Jurkat, Clone E6-1 (cell line): Measurements from ENCODE around the gene SMG6.

Experiments
- DNase-seq: peaks from one replicate; pipeline ENCODE4 v3.0.0-alpha.2; 2011; ENCODE audit warnings: low read depth, low spot score
- H3K4me3 ChIP-seq: 2 replicates; pipeline ENCODE4 v1.5.1; 2011; ENCODE audit warnings: mild to moderate bottlenecking, low read length, control low read depth, moderate library complexity

SMG6 gene

GRCh38 chr17:2034157-2034556 is 269.4 kb downstream of the SMG6 start:
- DNase-seq: no peak
- no peak overlapping the region for H3K4me3 ChIP-seq

- DNase-seq: no peak
- H3K4me3 ChIP-seq: no peak overlapping the region
These were observed 270.4 kb downstream of the SMG6 start for GRCh38 chr17:2033153-2033552.

GRCh38 chr17:2030779-2031163 is 272.8 kb downstream of the SMG6 start:
- DNase-seq: no peak

DNA sequence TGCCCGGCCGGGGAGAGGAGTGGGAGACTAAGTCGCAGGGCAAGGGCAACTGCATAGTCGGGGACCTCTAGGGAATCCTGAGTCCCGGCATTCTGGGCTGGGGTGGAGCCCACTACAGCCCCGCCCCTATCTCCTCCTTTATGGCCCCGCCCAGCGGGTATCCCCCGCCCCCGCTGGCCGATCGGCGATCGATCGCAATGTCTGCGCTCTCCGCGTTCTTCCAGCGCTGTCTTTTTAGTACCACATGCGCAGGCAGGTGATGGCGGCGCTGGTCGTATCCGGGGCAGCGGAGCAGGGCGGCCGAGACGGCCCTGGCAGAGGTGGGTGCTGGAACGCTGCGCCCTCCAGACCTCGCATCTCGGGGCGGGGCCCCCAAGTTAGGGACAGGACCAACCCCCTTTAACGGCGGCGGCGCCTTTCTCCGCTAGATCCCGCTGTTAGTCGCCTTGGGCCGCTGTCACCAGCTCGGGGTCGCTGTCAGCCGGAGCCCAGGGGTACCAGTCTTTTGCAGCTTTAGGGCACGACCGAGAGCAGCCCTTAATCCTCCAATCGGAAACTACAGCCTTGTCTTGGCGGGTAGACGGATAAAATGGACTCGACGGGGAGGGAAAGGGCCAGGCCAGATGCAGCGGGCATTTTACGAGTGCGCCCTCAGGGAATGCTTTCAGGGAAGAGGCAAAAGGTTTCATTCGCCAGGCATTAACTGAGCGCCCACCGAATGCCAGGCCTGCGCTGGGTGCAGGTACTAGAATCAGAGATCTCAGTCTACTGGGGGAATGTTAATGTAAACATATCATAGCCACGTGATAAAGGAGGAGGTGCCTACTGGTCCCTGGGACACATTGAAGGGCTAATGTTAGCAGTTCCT is 273.4 kb downstream of the SMG6 start, which contains the start of gene DPH1:
DPH1 (plus strand) TSS at position 243 of the 868 bp plus-strand sequence; CDS start at position 260, 17 bp downstream.
- peak within 1 kb of the TSS; percentile 99 for H3K4me3 ChIP-seq
- DNase-seq: peak; percentile 88

More at GRCh38 chr17:2030779-2031163, 272.8 kb downstream of the SMG6 start:
- peak overlapping the region; percentile 99 for H3K4me3 ChIP-seq

DNA sequence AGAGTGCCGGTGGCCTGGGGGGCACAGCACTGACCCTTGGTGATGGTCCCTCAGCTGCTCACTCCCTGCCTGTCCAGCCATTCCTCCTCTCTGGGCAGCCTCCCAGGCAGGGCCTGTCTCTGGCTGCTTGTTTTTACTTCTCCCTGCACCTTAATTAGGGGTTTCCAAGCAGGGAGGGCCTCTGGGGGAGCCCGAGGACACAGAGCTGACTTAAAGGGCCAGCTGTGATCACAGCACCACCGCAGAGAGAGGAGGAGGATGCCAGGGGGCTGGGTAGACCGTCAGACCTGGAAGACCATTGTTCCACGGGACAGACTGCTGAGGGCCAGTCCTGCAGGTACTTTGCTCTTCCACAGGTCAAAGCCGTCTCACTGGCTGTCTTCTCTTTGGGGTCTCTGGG is 274.8 kb downstream of the SMG6 start:
- H3K4me3 ChIP-seq: no peak overlapping the region

DNA sequence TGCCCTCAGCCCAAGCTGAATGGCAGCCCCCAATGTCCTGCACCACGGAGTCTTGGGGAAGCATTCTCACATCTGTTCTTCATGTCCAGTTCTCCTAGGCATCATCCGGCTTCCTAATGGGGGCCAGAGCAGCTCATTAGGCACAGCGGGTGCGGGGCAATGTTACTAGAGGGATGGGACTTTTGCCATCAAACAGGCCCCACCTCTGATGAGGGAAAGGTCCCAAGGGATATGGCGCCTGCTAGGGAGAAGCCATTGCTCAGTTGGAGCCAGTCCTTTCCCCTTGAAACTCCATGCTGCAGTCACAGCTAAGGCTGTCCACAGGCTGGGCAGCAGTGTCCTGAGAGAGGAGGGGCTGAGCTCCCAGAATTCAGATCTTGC is 275.4 kb downstream of the SMG6 start:
- no peak for DNase-seq
- no peak overlapping the region for H3K4me3 ChIP-seq

More for the DNA sequence above, 274.8 kb downstream of the SMG6 start:
- no peak for DNase-seq

GRCh38 chr17:2027528-2028233 is 275.9 kb downstream of the SMG6 start:
- no peak for DNase-seq
- H3K4me3 ChIP-seq: no peak overlapping the region

DNA sequence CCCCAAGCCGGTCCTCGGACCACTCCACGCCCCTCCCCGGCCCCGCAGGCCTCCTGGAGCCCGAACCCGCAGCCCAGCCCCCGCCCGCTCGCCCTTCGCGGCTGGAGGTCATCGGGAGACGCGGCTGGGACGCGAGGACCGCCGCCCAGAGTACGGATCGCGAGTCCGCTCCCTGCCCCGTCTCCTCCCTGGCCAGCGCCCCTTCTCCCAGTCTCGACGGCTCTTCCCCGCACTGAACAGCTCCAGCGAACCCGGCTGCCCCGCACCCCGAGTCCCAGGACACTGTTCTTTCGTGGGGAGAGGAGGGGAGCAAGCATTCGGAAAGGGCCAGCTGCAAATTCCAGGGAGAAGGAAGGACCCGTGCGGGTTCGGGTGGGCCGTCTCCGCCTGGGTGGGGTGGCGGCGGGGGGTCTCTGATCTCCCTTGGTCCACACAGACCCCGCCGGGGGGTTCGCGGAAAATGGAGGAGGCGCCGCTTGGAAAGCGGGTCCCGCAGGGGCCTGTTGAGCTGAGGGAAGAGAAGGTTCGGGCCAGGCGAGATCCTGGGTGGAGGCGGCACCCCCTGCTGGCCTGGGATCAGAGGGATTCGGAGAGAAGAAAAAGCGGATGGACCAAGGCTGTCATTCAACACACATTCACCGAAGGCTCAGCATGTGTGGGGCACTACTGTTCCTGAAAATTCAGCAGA is 277.8 kb downstream of the SMG6 start:
- DNase-seq: no peak
- H3K4me3 ChIP-seq: peak overlapping the region; percentile 50

GRCh38 chr17:2025220-2025621 is 278.4 kb downstream of the SMG6 start, which contains the start of gene RTN4RL1:
TSS of gene RTN4RL1 (minus strand) at chr17:2025334. CDS start at chr17:2024865, 469 bp downstream.
- DNase-seq: peak; percentile 78
- H3K4me3 ChIP-seq: peak within 1 kb of the TSS; percentile 50

- DNase-seq: no peak
- peak overlapping the region; percentile 50 for H3K4me3 ChIP-seq
These were observed 278.9 kb downstream of the SMG6 start for GRCh38 chr17:2024572-2025219.

DNA sequence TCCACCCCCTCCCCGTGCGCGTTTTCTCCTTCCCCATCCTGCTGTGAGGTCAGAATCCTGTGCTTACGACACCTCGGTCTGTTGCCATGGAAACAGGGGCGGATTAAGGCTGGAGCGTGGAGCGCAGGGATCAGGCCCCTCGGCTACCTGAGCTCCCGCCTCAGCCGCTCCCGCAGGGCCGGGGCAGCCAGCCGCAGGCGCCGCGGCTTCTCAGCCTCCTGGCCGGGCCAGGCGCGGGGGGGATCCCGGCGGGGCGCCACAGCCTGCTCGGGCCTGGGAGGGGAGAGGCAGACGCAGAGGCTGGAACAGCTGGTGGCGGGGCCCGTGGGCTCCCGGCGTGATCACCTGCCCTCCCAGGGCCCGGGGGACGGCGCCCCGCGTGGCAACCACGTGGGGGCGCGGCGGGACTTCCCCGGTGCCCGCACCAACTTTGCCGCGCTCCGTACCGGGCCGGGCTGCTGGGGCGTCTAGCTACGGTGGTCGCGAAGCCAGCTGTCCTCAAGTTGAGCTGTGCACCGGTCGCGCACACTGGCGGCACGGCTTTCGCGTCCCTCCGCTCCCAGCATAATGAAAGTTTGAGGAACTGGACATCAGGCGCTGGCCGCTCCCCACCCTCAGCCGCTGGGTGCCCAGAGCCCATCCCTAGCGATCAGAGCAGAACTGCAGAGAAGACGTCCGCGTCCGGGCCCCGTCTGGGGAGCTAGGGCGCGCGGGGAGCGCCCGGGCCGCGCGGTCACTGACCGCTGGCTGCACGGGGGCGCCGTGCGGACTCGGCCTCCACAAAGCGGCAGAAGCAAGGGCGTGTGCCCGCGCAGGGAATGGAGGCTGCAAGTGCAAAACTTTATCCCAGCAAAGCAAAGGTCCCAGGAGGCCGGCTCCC is 279.7 kb downstream of the SMG6 start:
- H3K4me3 ChIP-seq: peak overlapping the region; percentile 50
- DNase-seq: no peak

- peak overlapping the region; percentile 15 for H3K4me3 ChIP-seq
- no peak for DNase-seq
These were observed 280.3 kb downstream of the SMG6 start for GRCh38 chr17:2023256-2023655.

GRCh38 chr17:2022647-2023240 is 280.8 kb downstream of the SMG6 start:
- DNase-seq: peak; percentile 62
- H3K4me3 ChIP-seq: peak overlapping the region; percentile 15

GRCh38 chr17:2020721-2021120 is 282.9 kb downstream of the SMG6 start:
- no peak overlapping the region for H3K4me3 ChIP-seq

DNA sequence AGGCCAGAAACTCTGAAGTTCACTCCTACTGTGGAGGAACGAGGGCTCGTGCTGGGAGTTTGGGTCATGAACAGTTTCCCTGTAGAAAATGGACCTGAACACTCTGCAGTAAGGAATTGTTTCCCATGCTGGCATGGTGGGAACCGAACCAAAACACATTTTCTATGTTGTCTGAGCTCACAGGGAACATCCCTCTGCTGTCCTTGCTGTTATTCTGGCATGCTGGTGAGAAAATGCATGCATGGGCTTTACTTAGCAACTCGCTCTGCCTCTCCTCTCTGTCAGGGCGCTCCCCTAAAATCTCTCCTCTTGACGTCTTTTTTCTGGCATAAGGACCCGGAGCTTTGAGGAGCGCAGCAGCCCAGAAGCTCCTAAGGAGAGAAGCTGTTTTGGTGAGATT is 283.9 kb downstream of the SMG6 start:
- no peak for DNase-seq
- no peak overlapping the region for H3K4me3 ChIP-seq

More at GRCh38 chr17:2020721-2021120, 282.9 kb downstream of the SMG6 start:
- no peak for DNase-seq

DNA sequence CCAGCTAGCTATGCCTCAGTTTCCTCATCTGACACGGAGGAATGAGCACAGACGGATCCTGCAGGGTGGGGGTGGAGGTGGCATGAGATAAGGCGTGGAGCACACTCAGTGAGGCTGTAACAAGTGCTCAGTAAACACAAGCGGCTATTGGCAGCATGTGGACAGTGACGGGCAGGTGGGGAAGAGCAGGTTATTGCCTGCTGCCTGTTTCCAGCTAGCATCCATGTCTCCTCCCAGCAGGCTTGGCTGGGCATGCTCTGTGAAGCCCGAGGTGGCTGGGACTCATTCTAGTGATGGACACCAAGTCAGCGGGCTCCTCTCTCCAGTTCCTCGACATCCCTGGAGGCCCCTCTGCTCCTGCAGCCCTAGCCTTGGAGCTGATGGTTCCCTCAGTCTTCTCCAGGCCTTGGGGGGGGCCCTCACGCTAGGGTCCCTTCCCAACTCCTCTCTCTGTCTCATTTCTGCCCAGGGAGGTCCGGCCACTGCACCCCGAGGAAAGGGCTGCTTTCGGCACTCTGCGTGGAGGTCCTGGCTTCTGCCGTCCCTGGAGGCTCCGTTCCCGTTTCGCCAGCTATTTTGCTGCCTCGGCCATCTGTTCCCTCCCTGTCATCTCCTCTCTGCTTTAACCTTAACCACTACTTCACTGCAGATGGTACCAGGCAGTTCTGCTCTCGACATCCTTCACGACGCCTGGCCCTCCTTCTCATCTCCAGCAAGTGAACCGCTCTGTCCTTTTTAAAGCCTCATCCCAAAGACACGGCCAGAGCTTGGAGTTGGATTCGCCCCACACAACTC is 284.7 kb downstream of the SMG6 start:
- H3K4me3 ChIP-seq: no peak overlapping the region
- no peak for DNase-seq
